GM19193 (cell line): ENCODE measurements around the gene KHDC4.

ENCODE experiments used
- POLR2A ChIP-seq: IDR thresholded peaks from 4 replicates; pipeline ENCODE4 v1.6.1; 2011; ENCODE audit not compliant: insufficient read depth, insufficient read length; ENCODE audit errors: extremely low read depth

The KHDC4 gene

GRCh38 chr1:155909894-155910293 is 24.3 kb downstream of the KHDC4 start:
- TF ChIP-seq POLR2A, result no peak

GRCh38 chr1:155904261-155904660 is 30.0 kb downstream of the KHDC4 start:
- TF ChIP-seq POLR2A, result no peak

- no peak for TF ChIP-seq POLR2A
Observed at GRCh38 chr1:155900161-155900560, 34.1 kb downstream of the KHDC4 start.

DNA sequence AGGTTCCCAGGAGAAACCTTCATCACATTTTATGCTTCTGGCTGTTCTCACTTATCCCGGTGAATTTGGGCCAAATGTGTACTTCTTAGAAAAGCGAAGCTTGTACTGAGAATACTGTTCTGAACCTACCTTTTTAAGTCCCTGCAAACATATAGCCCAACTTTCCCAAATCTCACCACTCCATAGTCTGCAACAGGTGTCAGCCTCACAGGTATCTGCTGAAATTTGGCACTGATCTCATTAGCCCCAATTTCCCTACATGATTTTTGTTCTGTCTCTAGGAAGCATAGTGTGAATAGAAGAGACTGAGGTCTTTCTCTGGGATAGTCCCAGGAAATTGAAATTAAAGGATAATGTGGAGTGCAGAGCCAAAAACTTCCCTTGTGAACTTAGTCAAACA is 34.5 kb downstream of the KHDC4 start:
- no peak for TF ChIP-seq POLR2A

DNA sequence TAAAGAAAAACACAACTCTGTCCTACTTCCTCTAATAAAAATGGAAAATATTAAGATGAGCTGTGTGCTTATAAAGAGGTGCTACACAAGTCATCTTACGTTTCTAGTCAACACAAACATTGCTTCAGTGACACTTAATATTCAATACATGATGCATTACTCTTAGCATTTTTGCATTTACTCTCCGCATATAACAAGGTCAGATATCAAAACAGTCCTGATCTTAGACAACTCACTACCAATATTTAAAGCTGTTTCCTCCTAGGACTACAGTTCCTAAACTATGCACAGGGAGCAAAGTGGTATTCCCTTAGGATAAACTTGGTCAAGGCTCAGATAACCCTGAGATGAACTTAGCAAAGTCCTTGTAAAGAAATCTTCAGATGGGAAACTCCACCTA is 35.3 kb downstream of the KHDC4 start:
- TF ChIP-seq POLR2A, result no peak

DNA sequence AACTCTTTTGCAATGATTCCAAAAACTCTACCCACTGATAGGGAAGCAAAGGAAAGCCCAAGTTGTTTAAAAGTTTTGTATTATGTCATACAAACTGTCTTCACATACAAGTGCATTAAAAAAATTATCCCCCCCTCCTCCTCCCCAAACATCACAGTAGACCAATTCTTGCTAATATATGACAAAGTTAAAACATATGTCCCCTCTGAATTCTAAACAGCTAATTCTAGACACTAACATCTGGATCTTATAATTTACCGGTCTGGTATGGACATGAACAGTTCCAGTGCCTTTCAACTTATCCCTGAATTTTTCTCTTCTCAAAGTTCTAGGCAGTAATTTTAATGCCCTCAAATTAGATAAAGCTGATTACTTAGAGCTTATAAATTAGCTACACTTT is 36.5 kb downstream of the KHDC4 start:
- no peak for TF ChIP-seq POLR2A

DNA sequence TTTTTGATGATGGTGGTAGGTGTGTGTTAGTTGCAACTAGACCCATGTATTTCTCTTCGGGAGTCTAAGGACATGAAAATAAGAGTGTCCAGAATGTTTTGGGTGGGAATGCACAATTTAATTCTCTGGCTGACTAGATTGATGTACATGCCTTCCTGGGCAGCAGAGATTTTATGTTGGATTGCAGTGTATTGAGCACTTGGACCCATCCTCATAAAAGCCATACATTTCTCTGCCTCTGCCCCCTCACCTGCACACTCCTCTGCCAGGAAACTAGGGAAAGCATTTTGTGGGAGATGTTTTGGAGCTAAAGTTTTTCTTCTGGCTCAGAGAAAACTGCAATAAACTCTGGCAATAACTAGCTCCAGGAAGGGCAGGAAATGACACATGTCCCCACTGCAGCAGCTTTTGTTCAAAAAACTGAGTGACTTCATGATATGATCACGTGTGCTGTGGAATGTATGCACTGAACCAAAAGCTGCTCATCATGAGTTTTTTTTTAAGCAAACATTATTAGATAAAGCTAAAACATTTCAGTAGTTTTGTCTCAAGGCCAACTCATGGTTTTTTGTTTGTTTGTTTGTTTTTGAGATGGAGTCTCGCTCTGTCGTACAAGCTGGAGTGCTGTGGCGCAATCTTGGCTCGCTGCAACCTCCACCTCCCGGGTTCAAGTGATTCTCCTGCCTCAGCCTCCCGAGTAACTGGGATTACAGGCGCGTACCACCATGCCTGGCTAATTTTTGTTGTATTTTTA is 40.6 kb downstream of the KHDC4 start:
- no peak for TF ChIP-seq POLR2A

DNA sequence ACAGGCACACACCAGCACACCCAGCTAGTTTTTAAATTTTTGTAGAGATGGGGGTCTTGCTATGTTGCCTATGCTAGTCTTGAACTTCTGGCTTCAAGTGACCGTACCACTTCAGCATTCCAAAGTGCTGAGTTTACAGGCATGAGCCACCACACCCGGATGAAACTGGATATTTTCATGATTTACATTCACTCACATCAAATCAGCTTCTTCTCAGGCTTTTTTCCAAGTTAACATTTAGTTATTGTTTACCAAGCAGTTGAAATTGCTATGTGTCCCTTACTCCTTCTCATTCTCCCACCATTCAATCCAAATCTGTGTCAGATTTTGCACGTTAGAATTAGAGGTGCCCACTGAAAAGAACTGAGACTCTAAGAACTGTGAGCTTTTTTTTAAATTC is 41.4 kb downstream of the KHDC4 start:
- TF ChIP-seq POLR2A, result no peak

DNA sequence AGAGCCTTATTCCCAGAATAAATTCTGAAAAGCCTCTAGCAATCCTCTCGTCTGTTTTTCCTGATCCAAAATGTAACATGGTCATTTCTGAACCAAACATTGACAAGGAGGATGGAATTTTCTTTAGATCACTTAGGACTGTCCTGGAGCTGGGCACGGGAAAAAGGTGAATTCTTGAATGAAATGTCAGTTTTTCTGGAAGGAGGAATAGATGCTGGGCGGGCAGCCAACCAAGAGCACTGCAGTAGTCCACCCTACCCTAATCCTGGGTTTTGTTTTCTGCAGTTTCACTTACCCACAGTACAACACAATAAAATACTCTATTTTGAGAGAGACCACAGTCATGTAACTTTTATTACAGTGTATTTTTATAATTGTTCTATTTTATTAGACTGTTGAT is 44.0 kb downstream of the KHDC4 start:
- TF ChIP-seq POLR2A, result no peak

GRCh38 chr1:155889566-155889965 is 44.6 kb downstream of the KHDC4 start:
- TF ChIP-seq POLR2A, result no peak

DNA sequence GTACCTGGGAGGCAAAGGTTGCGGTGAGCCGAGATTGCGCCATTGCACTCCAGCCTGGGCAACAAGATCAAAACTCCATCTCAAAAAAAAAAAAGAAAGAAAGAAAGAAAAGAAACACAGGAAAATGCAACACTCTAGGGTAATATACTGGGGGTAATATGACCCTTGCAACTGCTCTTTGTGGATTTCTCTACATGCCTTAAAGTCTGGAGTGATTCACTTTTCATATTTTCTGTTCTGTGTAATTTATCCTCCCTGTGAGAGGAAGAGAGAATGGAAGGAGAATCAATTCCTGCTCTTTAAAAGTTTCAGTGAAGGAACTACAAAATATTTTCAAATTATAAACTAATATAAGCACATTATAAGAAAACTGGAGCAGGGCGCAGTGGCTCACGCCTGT is 45.7 kb downstream of the KHDC4 start:
- no peak for TF ChIP-seq POLR2A

- TF ChIP-seq POLR2A, result no peak
Observed at GRCh38 chr1:155884982-155885381, 49.2 kb downstream of the KHDC4 start.

- no peak for TF ChIP-seq POLR2A
Observed at GRCh38 chr1:155884031-155884960, 49.9 kb downstream of the KHDC4 start.

- no peak for TF ChIP-seq POLR2A
Observed at GRCh38 chr1:155882766-155883165, 51.4 kb downstream of the KHDC4 start.

DNA sequence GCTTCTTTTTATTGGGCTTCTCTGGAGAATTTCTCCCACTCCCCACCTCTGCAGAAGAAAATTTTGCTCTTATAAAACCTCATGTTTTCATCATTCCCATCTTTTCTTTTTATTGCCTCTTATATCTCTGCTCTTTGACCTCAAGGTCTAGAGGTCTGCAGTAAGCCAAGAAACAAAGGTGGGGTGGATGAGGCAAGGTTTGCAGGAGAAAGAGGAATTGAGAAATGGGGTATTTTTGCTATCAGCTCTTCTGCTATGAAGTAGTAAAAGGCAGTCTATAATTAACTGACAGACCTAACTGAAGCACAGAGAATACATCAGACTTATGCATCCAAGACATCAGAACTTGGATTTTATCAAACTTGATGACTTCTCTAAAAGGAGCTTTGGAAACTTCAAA is 52.0 kb downstream of the KHDC4 start:
- TF ChIP-seq POLR2A, result no peak

- no peak for TF ChIP-seq POLR2A
Observed at GRCh38 chr1:155880950-155881349, 53.3 kb downstream of the KHDC4 start.
